HepG2 (cell line): ENCODE results near the gene CORO1C. TPM values are rescaled to one million over a fixed set of nuclear protein-coding genes. Genes with fewer than 3 reads are reported as not detected.

Source experiments
- ATAC-seq: fragments of 200-7000 bp; cut with Tn5 transposase; 3 replicates; pipeline ENCODE4 v1.9.1; 2020; ENCODE audit warnings: mild to moderate bottlenecking, moderate library complexity
- BruUV-seq: library from RNA; stranded (reverse); fragments of 400-500 nt; replicated peaks from 2 replicates; lab custom pipeline; 2021; lab: Mats Ljungman, UMichigan
- CTCF ChIA-PET: fragments of 300-600 bp; formaldehyde crosslinking; extraction: SDS; loops from one replicate; lab custom pipeline; 2021; ENCODE audit warnings: low total read pairs, inconsistent platforms, low intra/inter-chr PET ratio; lab: Yijun Ruan, JAX
- POLR2A ChIA-PET: fragments of 350-600 bp; sonication (Branson Sonifier 250); formaldehyde crosslinking; loops from one replicate; lab custom pipeline; 2020; ENCODE audit warnings: antibody characterized with exemption, inconsistent platforms; lab: Yijun Ruan, JAX
- DNase-seq: peaks from one replicate; pipeline ENCODE4 v3.0.0-alpha.2; 2015; ENCODE audit warnings: low spot score
- FAIRE-seq: peaks from 3 replicates; lab custom pipeline; 2011; peaks lifted over from hg19 to GRCh38; lab: Jason Lieb, UNC
- H2AFZ ChIP-seq: one replicate; pipeline ENCODE4 v1.6.1; 2011; ENCODE audit warnings: low read length, inconsistent platforms
- H3K27ac ChIP-seq: fragments of 300-600 bp; 3 replicates; pipeline ENCODE4 v1.8.0; 2011; ENCODE audit warnings: mixed run types, mild to moderate bottlenecking, mixed read lengths, low read length, inconsistent platforms; ENCODE audit not compliant: insufficient read depth; ENCODE audit errors: extremely low read length
- H3K27me3 ChIP-seq, 2 experiments: fragments of 200-600 bp in 1 of 2; 2 replicates in 1 of 2; 3 replicates in 1 of 2; pipeline versions ENCODE4 v1.6.0 to v1.8.0; 2011; ENCODE audit warnings: low read length in 2 of 2, mild to moderate bottlenecking in 2 of 2, moderate library complexity in 2 of 2, inconsistent platforms in 1 of 2; ENCODE audit not compliant: insufficient read depth in 2 of 2, control insufficient read depth in 1 of 2
- H3K36me3 ChIP-seq, 2 experiments: fragments of 200-600 bp in 1 of 2; replicated peaks in 1 of 2; 2 replicates in 1 of 2; 3 replicates in 1 of 2; pipeline versions ENCODE4 v1.5.1 to v1.8.0; 2011; ENCODE audit warnings: low read length in 2 of 2, inconsistent platforms in 1 of 2; ENCODE audit not compliant: insufficient read depth in 2 of 2, control insufficient read depth in 1 of 2
- H3K4me1 ChIP-seq: 2 replicates; pipeline ENCODE4 v1.5.1; 2012; ENCODE audit warnings: low read length, inconsistent platforms; ENCODE audit not compliant: insufficient read depth
- H3K4me2 ChIP-seq: 2 replicates; pipeline ENCODE4 v1.6.0; 2011; ENCODE audit warnings: low read depth, low read length, inconsistent platforms
- H3K4me3 ChIP-seq, 3 experiments: fragments of 200-600 bp in 1 of 3; sonication (generic), shearing (Covaris generic) in 1 of 3; replicated peaks in 1 of 3; 2 replicates each; pipeline ENCODE4 v1.5.1; 2011 to 2016; ENCODE audit warnings: low read length in 3 of 3, inconsistent platforms in 2 of 3, low read depth in 2 of 3, mild to moderate bottlenecking in 2 of 3, control low read depth in 1 of 3, mixed read lengths in 1 of 3; ENCODE audit not compliant: insufficient read depth in 1 of 3
- H3K79me2 ChIP-seq: one replicate; pipeline ENCODE4 v1.6.1; 2011; ENCODE audit warnings: low read length, inconsistent platforms; ENCODE audit not compliant: insufficient read depth
- H3K9ac ChIP-seq: 2 replicates; pipeline ENCODE4 v1.6.0; 2011; ENCODE audit warnings: mild to moderate bottlenecking, low read depth, low read length, inconsistent platforms; ENCODE audit not compliant: insufficient read depth
- H3K9me3 ChIP-seq: 2 replicates; pipeline ENCODE4 v1.5.1; 2012; ENCODE audit warnings: mild to moderate bottlenecking, low read length
- H4K20me1 ChIP-seq: 2 replicates; pipeline ENCODE4 v1.6.0; 2011; ENCODE audit warnings: inconsistent platforms, mild to moderate bottlenecking, low read length, moderate library complexity; ENCODE audit not compliant: insufficient read depth
- CCDC6 ChIP-seq: sonication (generic); formaldehyde crosslinking; IDR thresholded peaks from 2 replicates; pipeline ENCODE4 v1.8.1; 2022; ENCODE audit warnings: mild to moderate bottlenecking, missing genetic modification reagents, moderate library complexity
- HOXA9 ChIP-seq: sonication (generic); formaldehyde crosslinking; IDR thresholded peaks from 2 replicates; pipeline ENCODE4 v1.8.1; 2022; ENCODE audit warnings: missing genetic modification reagents, mild to moderate bottlenecking, moderate library complexity, borderline replicate concordance
- NFE2 ChIP-seq: sonication (generic); formaldehyde crosslinking; IDR thresholded peaks from 2 replicates; pipeline ENCODE4 v1.4.0; 2020; ENCODE audit warnings: missing genetic modification reagents
- NFE2L1 ChIP-seq: sonication (generic); formaldehyde crosslinking; IDR thresholded peaks from 2 replicates; pipeline ENCODE4 v1.4.0; 2020; ENCODE audit warnings: missing genetic modification reagents, mild to moderate bottlenecking, borderline replicate concordance
- NR1H2 ChIP-seq: sonication (generic); formaldehyde crosslinking; IDR thresholded peaks from 2 replicates; pipeline ENCODE4 v1.8.1; 2022; ENCODE audit warnings: low read depth, missing genetic modification reagents, borderline replicate concordance
- NR2C2 ChIP-seq: sonication (generic); formaldehyde crosslinking; IDR thresholded peaks from 2 replicates; pipeline ENCODE4 v1.4.0; 2020; ENCODE audit warnings: missing genetic modification reagents, mild to moderate bottlenecking, moderate library complexity, borderline replicate concordance
- PHB2 ChIP-seq: fragments of 450-650 bp; IDR thresholded peaks from 2 replicates; pipeline ENCODE4 v1.6.1; 2018; ENCODE audit not compliant: partially characterized antibody
- SOX6 ChIP-seq, 2 experiments: fragments of 450-650 bp in 1 of 2; sonication (generic) in 1 of 2; formaldehyde crosslinking in 1 of 2; IDR thresholded peaks; 2 replicates each; pipeline versions ENCODE4 v1.4.0 to v1.6.1; 2017 to 2020; ENCODE audit warnings: antibody characterized with exemption in 1 of 2, mild to moderate bottlenecking in 1 of 2, missing genetic modification reagents in 1 of 2
- ZBTB1 ChIP-seq: sonication (generic); formaldehyde crosslinking; IDR thresholded peaks from 2 replicates; pipeline ENCODE4 v1.4.0; 2020; ENCODE audit warnings: missing genetic modification reagents, borderline replicate concordance
- ZHX1 ChIP-seq: sonication (generic); formaldehyde crosslinking; IDR thresholded peaks from 2 replicates; pipeline ENCODE4 v1.8.1; 2022; ENCODE audit warnings: low read depth, mild to moderate bottlenecking, missing genetic modification reagents
- ZNF280D ChIP-seq: sonication (generic); formaldehyde crosslinking; IDR thresholded peaks from 2 replicates; pipeline ENCODE4 v1.5.1; 2020; ENCODE audit warnings: mild to moderate bottlenecking, missing genetic modification reagents
- WGBS: methylation state at CpG from one replicate; pipeline ENCODE4 v1.1.6; 2017; ENCODE audit warnings: low lambda C conversion rate; 5-methylcytosine and 5-hydroxymethylcytosine counted together
- in situ Hi-C: cut with HindIII; loops from 2 replicates; pipeline ENCODE4 v1.10.0; 2017; ENCODE audit warnings: low pct_unique_long_range_greater_than_20kb; ENCODE audit not compliant: extremely low pct_ligation_motif_present
- intact Hi-C: fragments of 100-400 bp; cut with micrococcal nuclease; formaldehyde crosslinking; loops from one replicate; pipeline ENCODE4 v1.10.0; 2022; ENCODE audit not compliant: unreplicated experiment
- polyA plus RNA-seq, 8 experiments: library from polyadenylated mRNA; depleted of rRNA in 3 of 8; stranded (reverse) in 7 of 8; unstranded in 1 of 8; fragments of >200 nt; fragmentation: Illumina TruSeq in 4 of 8; extraction: Trizol in 4 of 8; gene quantifications; 2 replicates each; pipeline versions ENCODE4 v1.2.1 to v1.2.3, GENCODE V29; 2011 to 2016; ENCODE audit warnings: low read depth in 4 of 8, missing spikeins in 1 of 8, mixed read lengths in 1 of 8; ENCODE audit not compliant: insufficient read depth in 1 of 8
- total RNA-seq, 5 experiments: library from RNA; depleted of rRNA; stranded (reverse); fragments of >200 nt; fragmentation: Illumina TruSeq; extraction: Trizol; gene quantifications; 2 replicates each; pipeline ENCODE4 v1.2.3, GENCODE V29; 2016; ENCODE audit warnings: low read depth in 1 of 5

CORO1C gene
- total and polyA plus RNA-seq, 2 of the 13 experiments (the other 11 are each of a cell fraction or from before 2014, with no cell fraction given), result 73.7 to 131 TPM

GRCh38 chr12:108678104-108678730, 53.1 kb downstream of the CORO1C start:
- H4K20me1 ChIP-seq, result no peaks in the 10 kb centered on the region
- 97% methylated on average over 9 of the region's 9 CpGs for WGBS
- intact Hi-C loops, result no loop called here
- H3K4me3 ChIP-seq, result no peak overlapping the region
- no TSS peak for BruUV-seq
- ChIA-PET CTCF (no interaction called here), POLR2A (no interaction called here)
- DNase-seq (no peak), ATAC-seq (no peak), FAIRE-seq (no peak)
- TF ChIP-seq NR2C2, result no peak
- peaks cover 15% of the 10 kb centered on the region for H3K4me1 ChIP-seq
- H3K36me3 ChIP-seq, result peaks cover 10 to 40% of the 10 kb centered on the region in 2 experiments
- H3K27ac ChIP-seq, result no peak overlapping the region
- H3K9me3 ChIP-seq, result no peaks in the 10 kb centered on the region
- no peaks in the 10 kb centered on the region for H3K27me3 ChIP-seq
- no peak overlapping the region for H3K9ac ChIP-seq
- no peak overlapping the region for H3K4me2 ChIP-seq
- in situ Hi-C loops, result no loop called here
- H2AFZ ChIP-seq, result no peak overlapping the region
- H3K79me2 ChIP-seq, result peaks cover 57% of the 10 kb centered on the region

GRCh38 chr12:108677381-108677780, 53.9 kb downstream of the CORO1C start:
- no TSS peak for BruUV-seq
- Histone ChIP-seq H3K4me2 (no peak overlapping the region), H3K4me3 (no peak overlapping the region), H3K27ac (no peak overlapping the region), H3K4me1 (peaks cover 10% of the 10 kb centered on the region; the same call in 1 of the 2 replicates), H4K20me1 (no peaks in the 10 kb centered on the region), H3K36me3 (peaks cover 10 to 47% of the 10 kb centered on the region in 2 experiments), H3K9me3 (no peaks in the 10 kb centered on the region), H3K79me2 (peaks cover 52% of the 10 kb centered on the region), H3K9ac (no peak overlapping the region), H3K27me3 (no peaks in the 10 kb centered on the region), H2AFZ (no peak overlapping the region)
- ATAC-seq (no peak), DNase-seq (no peak), FAIRE-seq (no peak)
- CTCF ChIA-PET, result no interaction called here
- 87% methylated on average over 3 of the region's 3 CpGs for WGBS
- POLR2A ChIA-PET, result no interaction called here
- intact Hi-C loops, result no loop called here
- in situ Hi-C loops, result no loop called here
- TF ChIP-seq ZHX1 (CRISPR knock-in tag), result no peak
- no peak for TF ChIP-seq ZBTB1 (CRISPR knock-in tag)
- no peak for TF ChIP-seq SOX6 (IDR thresholded peaks at IDR 0.05)
- TF ChIP-seq SOX6 (CRISPR knock-in tag; IDR thresholded peaks at IDR 0.05), result no peak
- no peak for TF ChIP-seq HOXA9 (CRISPR knock-in tag)
- TF ChIP-seq ZNF280D (CRISPR knock-in tag), result no peak
- TF ChIP-seq PHB2, result no peak
- no peak for TF ChIP-seq NR1H2
- TF ChIP-seq CCDC6 (CRISPR knock-in tag), result no peak
- TF ChIP-seq NFE2 (CRISPR knock-in tag), result no peak
- TF ChIP-seq NFE2L1 (CRISPR knock-in tag), result no peak
